Measurements from ENCODE around the gene GPC6. TPM values are rescaled to one million over a fixed set of nuclear protein-coding genes. Genes with fewer than 3 reads are reported as not detected.

GPC6 gene
- total RNA-seq, 5 donors from 2014 or later (not counting 1 experiment from before 2014, with no cell fraction given): 0.03 to 0.18 (median 0.06) TPM; not detected in 2

- 67% methylated on average over 1 of the region's 2 CpGs for WGBS (ENCODE audit: insufficient coverage)
These were observed 401.7 kb downstream of the GPC6 start for GRCh38 chr13:93628136-93628797.

GRCh38 chr13:93635616-93636032 lies 409.0 kb downstream of the GPC6 start:
- WGBS (ENCODE audit: insufficient coverage): no CpG with 5 or more reads among the region's 4 CpGs
- Mint-ChIP-seq H3K4me1 (no peaks in the 10 kb centered on the region), H3K27ac (no peak overlapping the region), H3K27me3 (no peaks in the 10 kb centered on the region), H3K4me3 (no peak overlapping the region), H3K36me3 (no peaks in the 10 kb centered on the region), H3K9me3 (no peaks in the 10 kb centered on the region)
- H3K27me3 ChIP-seq (replicated peaks in 1 of 2; ENCODE audit: control insufficient read depth in 2 of 2, extremely low read depth in 1 of 2, insufficient read depth in 2 of 2, low read length in 1 of 2): no peaks in the 10 kb centered on the region
- CTCF ChIA-PET: no interaction called here
- no peaks in the 10 kb centered on the region for H3K36me3 ChIP-seq (ENCODE audit: control insufficient read depth in 2 of 2, extremely low read depth in 1 of 2, insufficient read depth in 1 of 2, low read length in 1 of 2)
- DNase-seq (no peak), ATAC-seq (replicated peaks in 1 of 4) (no peak)
- H3K4me3 ChIP-seq (ENCODE audit: control insufficient read depth in 1 of 2, extremely low read depth in 1 of 2, low read length in 1 of 2): no peak overlapping the region
- H3K4me1 ChIP-seq (ENCODE audit: control insufficient read depth in 1 of 2, extremely low read depth in 1 of 2, insufficient read depth in 2 of 2, low read length in 2 of 2): no peaks in the 10 kb centered on the region
- H3K27ac ChIP-seq (ENCODE audit: low read length): no peak overlapping the region
- no peaks in the 10 kb centered on the region for H3K9me3 ChIP-seq
- POLR2A ChIA-PET: no interaction called here

More at GRCh38 chr13:93628136-93628797, 401.7 kb downstream of the GPC6 start:
- Mint-ChIP-seq H3K27me3 (peaks cover 0 to 2% of the 10 kb centered on the region in 2 donors), H3K4me3 (no peak overlapping the region), H3K9me3 (peaks cover 0 to 4% (median 0%) of the 10 kb centered on the region in 3 donors), H3K4me1 (no peaks in the 10 kb centered on the region), H3K36me3 (no peaks in the 10 kb centered on the region), H3K27ac (no peak overlapping the region)
- ATAC-seq (replicated peaks in 1 of 4) (no peak), DNase-seq (no peak)
- Histone ChIP-seq H3K4me3 (ENCODE audit: control insufficient read depth in 1 of 2, extremely low read depth in 1 of 2, low read length in 1 of 2) (no peak overlapping the region), H3K27me3 (replicated peaks in 1 of 2; ENCODE audit: control insufficient read depth in 2 of 2, extremely low read depth in 1 of 2, insufficient read depth in 2 of 2, low read length in 1 of 2) (no peaks in the 10 kb centered on the region), H3K4me1 (ENCODE audit: control insufficient read depth in 1 of 2, extremely low read depth in 1 of 2, insufficient read depth in 2 of 2, low read length in 2 of 2) (no peaks in the 10 kb centered on the region), H3K27ac (ENCODE audit: low read length) (no peak overlapping the region), H3K9me3 (no peaks in the 10 kb centered on the region), H3K36me3 (ENCODE audit: control insufficient read depth in 2 of 2, extremely low read depth in 1 of 2, insufficient read depth in 1 of 2, low read length in 1 of 2) (no peaks in the 10 kb centered on the region)
- ChIA-PET POLR2A (no interaction called here), CTCF (no interaction called here)

- Histone ChIP-seq H3K27me3 (replicated peaks in 1 of 2; ENCODE audit: control insufficient read depth in 2 of 2, extremely low read depth in 1 of 2, insufficient read depth in 2 of 2, low read length in 1 of 2) (no peaks in the 10 kb centered on the region), H3K36me3 (ENCODE audit: control insufficient read depth in 2 of 2, extremely low read depth in 1 of 2, insufficient read depth in 1 of 2, low read length in 1 of 2) (no peaks in the 10 kb centered on the region), H3K4me3 (ENCODE audit: control insufficient read depth in 1 of 2, extremely low read depth in 1 of 2, low read length in 1 of 2) (no peak overlapping the region), H3K9me3 (no peaks in the 10 kb centered on the region), H3K27ac (ENCODE audit: low read length) (no peak overlapping the region), H3K4me1 (ENCODE audit: control insufficient read depth in 1 of 2, extremely low read depth in 1 of 2, insufficient read depth in 2 of 2, low read length in 2 of 2) (no peaks in the 10 kb centered on the region)
- no peak for ATAC-seq (replicated peaks in 1 of 4)
- Mint-ChIP-seq H3K27me3 (no peaks in the 10 kb centered on the region), H3K4me1 (no peaks in the 10 kb centered on the region), H3K27ac (no peak overlapping the region), H3K9me3 (no peaks in the 10 kb centered on the region), H3K4me3 (no peak overlapping the region), H3K36me3 (no peaks in the 10 kb centered on the region)
- CTCF ChIA-PET: no interaction called here
- DNase-seq: no peak
- POLR2A ChIA-PET: interaction anchor here in 1 of 2 donors (0.6 kb wide), 1 partner anchor 619 kb away, joined by 4 read pairs; no protein-coding TSS in a partner anchor
- WGBS (ENCODE audit: insufficient coverage): no CpG with 5 or more reads among the region's 2 CpGs
These were observed 411.2 kb downstream of the GPC6 start for GRCh38 chr13:93637852-93638251.

GRCh38 chr13:93640452-93640851 lies 413.8 kb downstream of the GPC6 start:
- DNase-seq (no peak), ATAC-seq (replicated peaks in 1 of 4) (no peak)
- Histone ChIP-seq H3K27me3 (replicated peaks in 1 of 2; ENCODE audit: control insufficient read depth in 2 of 2, extremely low read depth in 1 of 2, insufficient read depth in 2 of 2, low read length in 1 of 2) (no peaks in the 10 kb centered on the region), H3K36me3 (ENCODE audit: control insufficient read depth in 2 of 2, extremely low read depth in 1 of 2, insufficient read depth in 1 of 2, low read length in 1 of 2) (no peaks in the 10 kb centered on the region), H3K4me1 (ENCODE audit: control insufficient read depth in 1 of 2, extremely low read depth in 1 of 2, insufficient read depth in 2 of 2, low read length in 2 of 2) (no peaks in the 10 kb centered on the region), H3K9me3 (no peaks in the 10 kb centered on the region), H3K4me3 (ENCODE audit: control insufficient read depth in 1 of 2, extremely low read depth in 1 of 2, low read length in 1 of 2) (no peak overlapping the region), H3K27ac (ENCODE audit: low read length) (no peak overlapping the region)
- no peak overlapping the region for H3K4me3 Mint-ChIP-seq
- 86% methylated on average over 1 of the region's 1 CpG for WGBS (ENCODE audit: insufficient coverage)
- H3K36me3 Mint-ChIP-seq: no peaks in the 10 kb centered on the region
- POLR2A ChIA-PET: no interaction called here
- H3K27me3 Mint-ChIP-seq: no peaks in the 10 kb centered on the region
- no peak overlapping the region for H3K27ac Mint-ChIP-seq
- no peaks in the 10 kb centered on the region for H3K4me1 Mint-ChIP-seq
- H3K9me3 Mint-ChIP-seq: no peaks in the 10 kb centered on the region
- CTCF ChIA-PET: no interaction called here

- ChIA-PET POLR2A (interaction anchor here in 1 of 2 donors (0.7 kb wide), 1 partner anchor 751 kb away, joined by 5 read pairs; no protein-coding TSS in a partner anchor), CTCF (no interaction called here)
- Histone ChIP-seq H3K4me3 (ENCODE audit: control insufficient read depth in 1 of 2, extremely low read depth in 1 of 2, low read length in 1 of 2) (no peak overlapping the region), H3K27me3 (replicated peaks in 1 of 2; ENCODE audit: control insufficient read depth in 2 of 2, extremely low read depth in 1 of 2, insufficient read depth in 2 of 2, low read length in 1 of 2) (no peaks in the 10 kb centered on the region), H3K27ac (ENCODE audit: low read length) (no peak overlapping the region), H3K9me3 (no peaks in the 10 kb centered on the region), H3K36me3 (ENCODE audit: control insufficient read depth in 2 of 2, extremely low read depth in 1 of 2, insufficient read depth in 1 of 2, low read length in 1 of 2) (no peaks in the 10 kb centered on the region), H3K4me1 (ENCODE audit: control insufficient read depth in 1 of 2, extremely low read depth in 1 of 2, insufficient read depth in 2 of 2, low read length in 2 of 2) (no peaks in the 10 kb centered on the region)
- WGBS (ENCODE audit: insufficient coverage): 65% methylated on average over 2 of the region's 7 CpGs
- H3K9me3 Mint-ChIP-seq: no peaks in the 10 kb centered on the region
- no peak overlapping the region for H3K4me3 Mint-ChIP-seq
- no peak overlapping the region for H3K27ac Mint-ChIP-seq
- ATAC-seq (replicated peaks in 1 of 4) (no peak), DNase-seq (no peak)
- H3K4me1 Mint-ChIP-seq: no peaks in the 10 kb centered on the region
- H3K36me3 Mint-ChIP-seq: no peaks in the 10 kb centered on the region
- no peaks in the 10 kb centered on the region for H3K27me3 Mint-ChIP-seq
These were observed 419.6 kb downstream of the GPC6 start for GRCh38 chr13:93646245-93646644.

- no peak for DNase-seq
- Mint-ChIP-seq H3K36me3 (no peaks in the 10 kb centered on the region), H3K4me1 (no peaks in the 10 kb centered on the region), H3K4me3 (no peak overlapping the region), H3K27me3 (no peaks in the 10 kb centered on the region), H3K27ac (no peak overlapping the region), H3K9me3 (no peaks in the 10 kb centered on the region)
- ATAC-seq (replicated peaks in 1 of 4): no peak
- Histone ChIP-seq H3K27ac (ENCODE audit: low read length) (no peak overlapping the region), H3K4me3 (ENCODE audit: control insufficient read depth in 1 of 2, extremely low read depth in 1 of 2, low read length in 1 of 2) (no peak overlapping the region), H3K4me1 (ENCODE audit: control insufficient read depth in 1 of 2, extremely low read depth in 1 of 2, insufficient read depth in 2 of 2, low read length in 2 of 2) (no peaks in the 10 kb centered on the region), H3K27me3 (replicated peaks in 1 of 2; ENCODE audit: control insufficient read depth in 2 of 2, extremely low read depth in 1 of 2, insufficient read depth in 2 of 2, low read length in 1 of 2) (no peaks in the 10 kb centered on the region), H3K36me3 (ENCODE audit: control insufficient read depth in 2 of 2, extremely low read depth in 1 of 2, insufficient read depth in 1 of 2, low read length in 1 of 2) (no peaks in the 10 kb centered on the region), H3K9me3 (no peaks in the 10 kb centered on the region)
- no CpG with 5 or more reads among the region's 2 CpGs for WGBS (ENCODE audit: insufficient coverage)
- ChIA-PET CTCF (no interaction called here), POLR2A (interaction anchor here in 1 of 2 donors (0.6 kb wide), 1 partner anchor 463 kb away, joined by 3 read pairs; no protein-coding TSS in a partner anchor)
These were observed 422.9 kb downstream of the GPC6 start for GRCh38 chr13:93649496-93649895.

Measured in T-cell (primary cell).